ENCODE data around the gene SMURF2. TPM values are rescaled to one million over a fixed set of nuclear protein-coding genes. Genes with fewer than 3 reads are reported as not detected.
A peak's percentile ranks its signal among the peaks of the same experiment; 100 is the strongest.

The SMURF2 gene
- total RNA-seq, 1 donor: 90.5 TPM

DNA sequence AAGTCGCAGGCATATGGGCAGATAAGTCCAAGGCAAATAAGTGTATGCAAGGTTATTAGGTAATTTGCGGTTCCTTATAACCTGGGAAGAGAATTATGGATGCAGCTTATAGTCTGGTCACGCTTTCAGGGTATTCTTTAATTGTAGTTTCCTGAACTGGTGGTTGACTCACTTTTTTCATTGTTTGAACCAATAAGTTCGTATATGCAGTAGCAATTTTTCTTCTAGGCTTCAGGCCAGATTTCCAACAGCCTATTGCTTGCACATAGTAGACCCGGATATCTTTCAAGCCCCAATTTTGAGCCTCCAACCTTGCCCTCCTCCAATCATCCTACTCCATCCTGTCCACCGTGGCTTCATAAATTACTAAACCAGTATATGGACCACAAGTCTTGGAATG is 142.5 kb downstream of the SMURF2 start:
- Histone ChIP-seq H2AFZ (ENCODE audit: low read length) (no peak overlapping the region), H3K4me1 (ENCODE audit: insufficient read depth, low read length) (peaks cover 12% of the 10 kb centered on the region), H3K4me3 (ENCODE audit: insufficient read depth, low read length) (no peak overlapping the region), H3K9me3 (ENCODE audit: low read depth, low read length) (no peaks in the 10 kb centered on the region), H3K36me3 (ENCODE audit: insufficient read depth, low read length) (peaks cover 64% of the 10 kb centered on the region), H3K4me2 (ENCODE audit: insufficient read depth, low read length) (no peak overlapping the region), H4K20me1 (ENCODE audit: insufficient read depth, low read length) (peaks cover 4% of the 10 kb centered on the region), H3K27me3 (ENCODE audit: insufficient read depth, low read length) (no peaks in the 10 kb centered on the region), H3K79me2 (ENCODE audit: insufficient read depth, low read length) (no peaks in the 10 kb centered on the region), H3K27ac (ENCODE audit: low read depth, low read length) (no peak overlapping the region)
- DNase-seq (ENCODE audit: insufficient read length, low spot score, missing footprints): no peak
- no peak for TF ChIP-seq CTCF (IDR thresholded peaks at IDR 0.05; ENCODE audit: extremely low read depth, low read depth, low read length)

DNA sequence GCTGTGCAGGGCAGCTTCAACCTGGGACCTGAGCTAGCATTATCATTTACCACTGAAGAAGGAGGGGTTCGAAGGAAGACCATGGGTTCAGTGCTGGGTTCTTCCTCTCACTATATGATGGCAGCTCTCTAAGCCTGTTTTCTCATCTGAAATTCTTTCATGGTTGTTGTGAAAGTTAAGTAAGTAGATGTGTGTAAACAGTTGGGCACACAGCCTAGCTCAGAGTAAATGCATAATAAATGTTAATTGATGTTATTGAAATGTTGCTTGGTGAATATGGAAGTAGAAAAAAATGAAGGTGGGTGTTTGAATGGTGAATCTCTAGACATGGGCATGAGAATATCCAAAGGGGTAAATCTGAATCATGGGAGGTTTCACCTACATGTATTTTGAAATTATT is 146.3 kb downstream of the SMURF2 start:
- Histone ChIP-seq H3K4me2 (ENCODE audit: insufficient read depth, low read length) (no peak overlapping the region), H3K27me3 (ENCODE audit: insufficient read depth, low read length) (no peaks in the 10 kb centered on the region), H3K36me3 (ENCODE audit: insufficient read depth, low read length) (peaks cover 53% of the 10 kb centered on the region), H3K4me3 (ENCODE audit: insufficient read depth, low read length) (no peak overlapping the region), H2AFZ (ENCODE audit: low read length) (no peak overlapping the region), H3K27ac (ENCODE audit: low read depth, low read length) (no peak overlapping the region), H4K20me1 (ENCODE audit: insufficient read depth, low read length) (peaks cover 4% of the 10 kb centered on the region), H3K9me3 (ENCODE audit: low read depth, low read length) (no peaks in the 10 kb centered on the region), H3K4me1 (ENCODE audit: insufficient read depth, low read length) (peaks cover 12% of the 10 kb centered on the region), H3K79me2 (ENCODE audit: insufficient read depth, low read length) (peaks cover 16% of the 10 kb centered on the region)
- TF ChIP-seq CTCF (IDR thresholded peaks at IDR 0.05; ENCODE audit: extremely low read depth, low read depth, low read length): no peak
- DNase-seq (ENCODE audit: insufficient read length, low spot score, missing footprints): no peak

DNA sequence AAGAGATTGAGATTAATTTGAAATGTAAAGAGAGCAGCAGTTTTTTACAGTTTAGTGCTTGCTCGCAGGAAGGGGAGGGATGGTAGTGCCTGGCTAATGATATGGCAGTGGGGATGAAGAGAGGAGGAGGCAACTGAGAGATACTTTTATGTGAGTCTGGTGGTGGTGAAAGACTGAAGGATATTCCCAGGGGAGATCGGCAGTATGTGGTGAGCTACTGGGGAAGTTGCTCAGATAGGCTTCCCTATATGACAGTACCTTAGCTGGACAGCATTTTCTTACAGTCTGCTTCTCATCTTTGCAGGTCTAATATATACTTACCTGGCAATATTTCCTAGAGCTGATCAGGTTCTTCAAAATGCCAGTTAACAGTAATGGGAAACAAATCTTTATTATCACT is 146.7 kb downstream of the SMURF2 start:
- Histone ChIP-seq H3K27me3 (ENCODE audit: insufficient read depth, low read length) (no peaks in the 10 kb centered on the region), H3K4me3 (ENCODE audit: insufficient read depth, low read length) (no peak overlapping the region), H3K9me3 (ENCODE audit: low read depth, low read length) (no peaks in the 10 kb centered on the region), H3K27ac (ENCODE audit: low read depth, low read length) (no peak overlapping the region), H3K4me2 (ENCODE audit: insufficient read depth, low read length) (no peak overlapping the region), H3K79me2 (ENCODE audit: insufficient read depth, low read length) (peaks cover 19% of the 10 kb centered on the region), H3K4me1 (ENCODE audit: insufficient read depth, low read length) (peaks cover 12% of the 10 kb centered on the region), H2AFZ (ENCODE audit: low read length) (no peak overlapping the region), H4K20me1 (ENCODE audit: insufficient read depth, low read length) (peaks cover 4% of the 10 kb centered on the region), H3K36me3 (ENCODE audit: insufficient read depth, low read length) (peaks cover 53% of the 10 kb centered on the region)
- DNase-seq (ENCODE audit: insufficient read length, low spot score, missing footprints): no peak
- no peak for TF ChIP-seq CTCF (IDR thresholded peaks at IDR 0.05; ENCODE audit: extremely low read depth, low read depth, low read length)

- peak overlapping the region; percentile 9 for H3K4me2 ChIP-seq (ENCODE audit: insufficient read depth, low read length)
- H3K79me2 ChIP-seq (ENCODE audit: insufficient read depth, low read length): peaks cover 72% of the 10 kb centered on the region
- peaks cover 49% of the 10 kb centered on the region for H3K36me3 ChIP-seq (ENCODE audit: insufficient read depth, low read length)
Observed at GRCh38 chr17:64509179-64509578, 152.9 kb downstream of the SMURF2 start.

More at GRCh38 chr17:64509179-64509578, 152.9 kb downstream of the SMURF2 start:
- Histone ChIP-seq H3K27me3 (ENCODE audit: insufficient read depth, low read length) (no peaks in the 10 kb centered on the region), H4K20me1 (ENCODE audit: insufficient read depth, low read length) (peaks cover 35% of the 10 kb centered on the region), H3K27ac (ENCODE audit: low read depth, low read length) (no peak overlapping the region), H2AFZ (ENCODE audit: low read length) (no peak overlapping the region), H3K4me3 (ENCODE audit: insufficient read depth, low read length) (no peak overlapping the region), H3K4me1 (ENCODE audit: insufficient read depth, low read length) (peaks cover 14% of the 10 kb centered on the region), H3K9me3 (ENCODE audit: low read depth, low read length) (no peaks in the 10 kb centered on the region)
- no peak for TF ChIP-seq CTCF (IDR thresholded peaks at IDR 0.05; ENCODE audit: extremely low read depth, low read depth, low read length)
- DNase-seq (ENCODE audit: insufficient read length, low spot score, missing footprints): no peak
